A549 (cell line): ENCODE results near the gene TM2D3. TPM values are rescaled to one million over a fixed set of nuclear protein-coding genes. Genes with fewer than 3 reads are reported as not detected.

Experiments used
- ATAC-seq, 2 experiments: fragments of 200-7000 bp in 1 of 2; fragments of >200 bp in 1 of 2; cut with Nextera tagmentation in 1 of 2; cut with Tn5 transposase in 1 of 2; 3 replicates each; pipeline versions ENCODE4 v1.8.0 to v1.9.1; 2018 to 2020; ENCODE audit warnings: mild to moderate bottlenecking in 1 of 2, moderate library complexity in 1 of 2
- CTCF ChIA-PET: fragments of 300-600 bp; sonication (Branson Sonifier 250); formaldehyde crosslinking; extraction: SDS; loops from one replicate; lab custom pipeline; 2021; ENCODE audit warnings: antibody characterized with exemption, inconsistent platforms; lab: Yijun Ruan, JAX
- POLR2A ChIA-PET: fragments of 350-600 bp; formaldehyde crosslinking; extraction: SDS; loops from one replicate; lab custom pipeline; 2021; ENCODE audit warnings: antibody characterized with exemption, inconsistent platforms; lab: Yijun Ruan, JAX
- DNase-seq, 2 experiments: peaks; one replicate each; pipeline versions ENCODE4 v3.0.0 to v3.0.0-alpha.2; 2011 to 2016; ENCODE audit warnings: low read depth in 1 of 2, low spot score in 1 of 2
- FAIRE-seq: peaks from 2 replicates; lab custom pipeline; 2011; peaks lifted over from hg19 to GRCh38; lab: Jason Lieb, UNC
- H3K27ac ChIP-seq, 2 experiments: fragments of >200 bp; sonication (Bioruptor Twin); formaldehyde crosslinking; 3 replicates each; pipeline ENCODE4 v1.5.1; 2016 to 2017
- H3K4me1 ChIP-seq: fragments of >200 bp; sonication (Bioruptor Twin); formaldehyde crosslinking; 3 replicates; pipeline ENCODE4 v1.6.1; 2016
- H3K4me2 ChIP-seq: fragments of >200 bp; sonication (Bioruptor Twin); formaldehyde crosslinking; 3 replicates; pipeline ENCODE4 v1.6.1; 2016
- H3K4me3 ChIP-seq: fragments of >200 bp; sonication (Bioruptor Twin); formaldehyde crosslinking; 3 replicates; pipeline ENCODE4 v1.5.1; 2016
- H3K9me3 ChIP-seq: fragments of >200 bp; sonication (Bioruptor Twin); formaldehyde crosslinking; 3 replicates; pipeline ENCODE4 v1.6.1; 2016
- CBX2 ChIP-seq: fragments of 200-600 bp; sonication (generic); IDR thresholded peaks from 2 replicates; pipeline ENCODE4 v1.6.1; 2016; ENCODE audit warnings: low read depth, mild to moderate bottlenecking, borderline replicate concordance
- CHD2 ChIP-seq: fragments of 150-350 bp; IDR thresholded peaks from 2 replicates; pipeline ENCODE4 v1.6.1; 2014; ENCODE audit warnings: low read length; ENCODE audit not compliant: partially characterized antibody
- ESRRA ChIP-seq: fragments of 150-350 bp; IDR thresholded peaks from 2 replicates; pipeline ENCODE4 v1.6.1; 2014; ENCODE audit warnings: mild to moderate bottlenecking, low read length, borderline replicate concordance
- FOSL2 ChIP-seq, 2 experiments: fragments of 450-650 bp in 1 of 2; fragments of >200 bp in 1 of 2; sonication (Bioruptor Twin) in 1 of 2; formaldehyde crosslinking; IDR thresholded peaks; 2 replicates each; pipeline versions ENCODE4 v1.5.0 to v1.6.1; 2016 to 2020; ENCODE audit warnings: mild to moderate bottlenecking in 1 of 2, moderate library complexity in 1 of 2
- GATA3 ChIP-seq: IDR thresholded peaks from 2 replicates; pipeline ENCODE4 v1.6.1; 2012; ENCODE audit warnings: borderline replicate concordance
- HDAC2 ChIP-seq: fragments of 200-600 bp; sonication (generic); IDR thresholded peaks from 2 replicates; pipeline ENCODE4 v1.6.1; 2016
- JUN ChIP-seq, 2 experiments: fragments of >200 bp; sonication (Bioruptor Twin); formaldehyde crosslinking; IDR thresholded peaks; 2 replicates in 1 of 2; 3 replicates in 1 of 2; pipeline ENCODE4 v1.6.1; 2016 to 2017
- JUNB ChIP-seq: fragments of >200 bp; sonication (Bioruptor Twin); formaldehyde crosslinking; IDR thresholded peaks from 2 replicates; pipeline ENCODE4 v1.6.1; 2016
- KDM1A ChIP-seq: fragments of 200-600 bp; sonication (generic); IDR thresholded peaks from 2 replicates; pipeline ENCODE4 v1.6.1; 2016; ENCODE audit warnings: low read depth, mild to moderate bottlenecking
- MYC ChIP-seq: IDR thresholded peaks from 2 replicates; pipeline ENCODE4 v1.6.1; 2012; ENCODE audit warnings: mild to moderate bottlenecking, inconsistent platforms, low read length, improper control_type of control experiment, borderline replicate concordance
- NFE2L2 ChIP-seq: fragments of 150-350 bp; conservative IDR thresholded peaks from 2 replicates; pipeline ENCODE4 v1.6.1; 2014; ENCODE audit warnings: low read length
- NR3C1 ChIP-seq: fragments of >200 bp; sonication (Bioruptor Twin); formaldehyde crosslinking; IDR thresholded peaks from 3 replicates; pipeline ENCODE4 v1.6.1; 2017
- PHF8 ChIP-seq: fragments of 200-600 bp; sonication (generic); IDR thresholded peaks from 2 replicates; pipeline ENCODE4 v1.6.1; 2016; ENCODE audit warnings: low read depth, mild to moderate bottlenecking, antibody characterized with exemption, moderate library complexity, borderline replicate concordance
- RCOR1 ChIP-seq: fragments of 150-350 bp; IDR thresholded peaks from 2 replicates; pipeline ENCODE4 v1.6.1; 2014; ENCODE audit warnings: antibody characterized with exemption, low read length, low read depth
- RNF2 ChIP-seq: fragments of 200-600 bp; sonication (generic); IDR thresholded peaks from 2 replicates; pipeline ENCODE4 v1.6.1; 2016; ENCODE audit warnings: low read depth, mild to moderate bottlenecking, antibody characterized with exemption, moderate library complexity, borderline replicate concordance
- SMC3 ChIP-seq: fragments of >200 bp; sonication (Bioruptor Twin); formaldehyde crosslinking; IDR thresholded peaks from 3 replicates; pipeline ENCODE4 v1.6.1; 2018; ENCODE audit warnings: inconsistent platforms
- TFCP2L1 ChIP-seq: fragments of 250-450 bp; sonication (Bioruptor Pico); IDR thresholded peaks from 2 replicates; pipeline ENCODE4 v1.5.0; 2021; ENCODE audit warnings: mild to moderate bottlenecking
- WGBS: methylation state at CpG from one replicate; pipeline ENCODE4 v1.1.6; 2017; ENCODE audit errors: missing lambda C conversion rate; 5-methylcytosine and 5-hydroxymethylcytosine counted together
- polyA plus RNA-seq, 4 experiments: library from polyadenylated mRNA; depleted of rRNA in 3 of 4; stranded (reverse); fragments of >200 nt; fragmentation: RNase III in 1 of 4; extraction: RNeasy Plus Mini Kit Qiagen cat#74134 plus additional on column Dnase treatment in 1 of 4; gene quantifications; 2 replicates in 3 of 4; 3 replicates in 1 of 4; pipeline ENCODE4 v1.2.3, GENCODE V29; 2011 to 2017
- TF ChIP-seq, protein P1 (sequence below): IDR thresholded peaks from 2 replicates; pipeline ENCODE4 v1.6.1; 2012; ENCODE audit warnings: low read depth, borderline replicate concordance
- TF ChIP-seq, protein P2 (sequence below): fragments of >200 bp; sonication (Bioruptor Twin); formaldehyde crosslinking; IDR thresholded peaks from 3 replicates; pipeline ENCODE4 v1.5.1; 2016
- TF ChIP-seq, protein P3 (sequence below): fragments of 200-600 bp; sonication (generic); IDR thresholded peaks from 2 replicates; pipeline ENCODE4 v1.6.1; 2016; ENCODE audit warnings: antibody characterized with exemption, mild to moderate bottlenecking, moderate library complexity
- TF ChIP-seq, protein P4 (sequence below): fragments of 150-350 bp; IDR thresholded peaks from 2 replicates; pipeline ENCODE4 v1.6.1; 2014; ENCODE audit warnings: low read depth, mild to moderate bottlenecking, low read length
- TF ChIP-seq, protein P5 (sequence below): fragments of 250-450 bp; sonication (Bioruptor Pico); IDR thresholded peaks from 2 replicates; pipeline ENCODE4 v1.5.0; 2021; ENCODE audit warnings: mild to moderate bottlenecking, moderate library complexity, borderline replicate concordance

The TM2D3 gene
- polyA plus RNA-seq, 2 of the 4 experiments (the other 2 are of a cell fraction) = 39.6 to 76.6 TPM

DNA sequence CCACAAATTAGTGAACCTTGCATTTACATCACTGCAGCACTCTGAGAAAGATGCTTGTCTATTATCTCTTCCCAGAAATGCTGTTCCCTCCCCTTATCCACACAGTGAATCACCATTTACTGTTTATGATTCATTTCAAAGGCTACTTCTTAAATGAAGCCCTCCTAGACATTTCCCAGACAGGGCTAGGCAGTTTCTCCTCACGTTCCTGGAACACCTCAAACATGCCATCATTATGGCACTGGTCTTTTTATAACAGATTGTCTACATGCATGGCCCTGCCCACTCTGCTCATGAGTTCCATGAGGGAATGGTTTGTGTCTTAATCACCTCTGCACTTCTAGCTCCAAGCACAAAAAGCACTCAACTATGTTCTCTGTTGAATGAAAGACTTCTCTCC, 32.2 kb upstream of the TM2D3 start (continued):
- TF ChIP-seq ESRRA (no peak), CBX2 (no peak), JUN (IDR thresholded peaks at IDR 0.05) (peak in 1 of 2 experiments; percentile 53; a peak in 2 of 5 replicates), FOSL2 (IDR thresholded peaks at IDR 0.05) (peak; percentile 76), FOSL2 (CRISPR knock-in tag; IDR thresholded peaks at IDR 0.05) (peak; percentile 90), KDM1A (no peak), GATA3 (peak; percentile 72; the same call in 1 of the 2 replicates), CHD2 (no peak), JUNB (peak; percentile 86)
- TF ChIP-seq, protein P1, sequence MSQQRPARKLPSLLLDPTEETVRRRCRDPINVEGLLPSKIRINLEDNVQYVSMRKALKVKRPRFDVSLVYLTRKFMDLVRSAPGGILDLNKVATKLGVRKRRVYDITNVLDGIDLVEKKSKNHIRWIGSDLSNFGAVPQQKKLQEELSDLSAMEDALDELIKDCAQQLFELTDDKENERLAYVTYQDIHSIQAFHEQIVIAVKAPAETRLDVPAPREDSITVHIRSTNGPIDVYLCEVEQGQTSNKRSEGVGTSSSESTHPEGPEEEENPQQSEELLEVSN = no peak
- TF ChIP-seq, all 56 proteins: peak for 8

DNA sequence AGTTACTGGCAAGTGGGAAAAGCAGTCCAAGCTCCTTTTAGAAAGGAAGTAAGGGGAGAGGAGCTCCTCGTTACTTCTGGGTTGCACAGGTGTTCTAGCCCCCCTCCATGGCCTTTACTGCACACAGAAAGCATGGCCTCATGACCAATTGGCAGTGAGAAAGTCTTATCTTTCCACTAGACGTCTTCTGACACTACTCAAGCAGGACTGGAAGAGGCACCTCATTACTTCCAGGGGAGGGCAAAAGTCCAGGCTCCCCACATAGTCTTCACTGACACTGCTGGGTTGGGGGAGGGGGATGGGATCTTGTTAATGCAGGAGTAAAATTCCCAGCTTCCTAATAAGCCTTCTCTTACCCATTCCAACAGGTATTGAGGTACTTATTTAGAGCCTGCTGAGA, 27.6 kb upstream of the TM2D3 start:
- FAIRE-seq = no peak
- H3K4me1 ChIP-seq = peaks cover 40% of the 10 kb centered on the region
- H3K9me3 ChIP-seq = no peaks in the 10 kb centered on the region
- TF ChIP-seq TFCP2L1 (CRISPR knock-in tag) (no peak), HDAC2 (no peak), SMC3 (no peak), PHF8 (no peak), RNF2 (no peak), ESRRA (no peak)
- TF ChIP-seq, protein P2, sequence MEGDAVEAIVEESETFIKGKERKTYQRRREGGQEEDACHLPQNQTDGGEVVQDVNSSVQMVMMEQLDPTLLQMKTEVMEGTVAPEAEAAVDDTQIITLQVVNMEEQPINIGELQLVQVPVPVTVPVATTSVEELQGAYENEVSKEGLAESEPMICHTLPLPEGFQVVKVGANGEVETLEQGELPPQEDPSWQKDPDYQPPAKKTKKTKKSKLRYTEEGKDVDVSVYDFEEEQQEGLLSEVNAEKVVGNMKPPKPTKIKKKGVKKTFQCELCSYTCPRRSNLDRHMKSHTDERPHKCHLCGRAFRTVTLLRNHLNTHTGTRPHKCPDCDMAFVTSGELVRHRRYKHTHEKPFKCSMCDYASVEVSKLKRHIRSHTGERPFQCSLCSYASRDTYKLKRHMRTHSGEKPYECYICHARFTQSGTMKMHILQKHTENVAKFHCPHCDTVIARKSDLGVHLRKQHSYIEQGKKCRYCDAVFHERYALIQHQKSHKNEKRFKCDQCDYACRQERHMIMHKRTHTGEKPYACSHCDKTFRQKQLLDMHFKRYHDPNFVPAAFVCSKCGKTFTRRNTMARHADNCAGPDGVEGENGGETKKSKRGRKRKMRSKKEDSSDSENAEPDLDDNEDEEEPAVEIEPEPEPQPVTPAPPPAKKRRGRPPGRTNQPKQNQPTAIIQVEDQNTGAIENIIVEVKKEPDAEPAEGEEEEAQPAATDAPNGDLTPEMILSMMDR = no peak
- TF ChIP-seq, protein P3, sequence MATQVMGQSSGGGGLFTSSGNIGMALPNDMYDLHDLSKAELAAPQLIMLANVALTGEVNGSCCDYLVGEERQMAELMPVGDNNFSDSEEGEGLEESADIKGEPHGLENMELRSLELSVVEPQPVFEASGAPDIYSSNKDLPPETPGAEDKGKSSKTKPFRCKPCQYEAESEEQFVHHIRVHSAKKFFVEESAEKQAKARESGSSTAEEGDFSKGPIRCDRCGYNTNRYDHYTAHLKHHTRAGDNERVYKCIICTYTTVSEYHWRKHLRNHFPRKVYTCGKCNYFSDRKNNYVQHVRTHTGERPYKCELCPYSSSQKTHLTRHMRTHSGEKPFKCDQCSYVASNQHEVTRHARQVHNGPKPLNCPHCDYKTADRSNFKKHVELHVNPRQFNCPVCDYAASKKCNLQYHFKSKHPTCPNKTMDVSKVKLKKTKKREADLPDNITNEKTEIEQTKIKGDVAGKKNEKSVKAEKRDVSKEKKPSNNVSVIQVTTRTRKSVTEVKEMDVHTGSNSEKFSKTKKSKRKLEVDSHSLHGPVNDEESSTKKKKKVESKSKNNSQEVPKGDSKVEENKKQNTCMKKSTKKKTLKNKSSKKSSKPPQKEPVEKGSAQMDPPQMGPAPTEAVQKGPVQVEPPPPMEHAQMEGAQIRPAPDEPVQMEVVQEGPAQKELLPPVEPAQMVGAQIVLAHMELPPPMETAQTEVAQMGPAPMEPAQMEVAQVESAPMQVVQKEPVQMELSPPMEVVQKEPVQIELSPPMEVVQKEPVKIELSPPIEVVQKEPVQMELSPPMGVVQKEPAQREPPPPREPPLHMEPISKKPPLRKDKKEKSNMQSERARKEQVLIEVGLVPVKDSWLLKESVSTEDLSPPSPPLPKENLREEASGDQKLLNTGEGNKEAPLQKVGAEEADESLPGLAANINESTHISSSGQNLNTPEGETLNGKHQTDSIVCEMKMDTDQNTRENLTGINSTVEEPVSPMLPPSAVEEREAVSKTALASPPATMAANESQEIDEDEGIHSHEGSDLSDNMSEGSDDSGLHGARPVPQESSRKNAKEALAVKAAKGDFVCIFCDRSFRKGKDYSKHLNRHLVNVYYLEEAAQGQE = no peak
- TF ChIP-seq, protein P4, sequence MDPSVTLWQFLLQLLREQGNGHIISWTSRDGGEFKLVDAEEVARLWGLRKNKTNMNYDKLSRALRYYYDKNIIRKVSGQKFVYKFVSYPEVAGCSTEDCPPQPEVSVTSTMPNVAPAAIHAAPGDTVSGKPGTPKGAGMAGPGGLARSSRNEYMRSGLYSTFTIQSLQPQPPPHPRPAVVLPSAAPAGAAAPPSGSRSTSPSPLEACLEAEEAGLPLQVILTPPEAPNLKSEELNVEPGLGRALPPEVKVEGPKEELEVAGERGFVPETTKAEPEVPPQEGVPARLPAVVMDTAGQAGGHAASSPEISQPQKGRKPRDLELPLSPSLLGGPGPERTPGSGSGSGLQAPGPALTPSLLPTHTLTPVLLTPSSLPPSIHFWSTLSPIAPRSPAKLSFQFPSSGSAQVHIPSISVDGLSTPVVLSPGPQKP = no peak
- no peak overlapping the region for H3K4me2 ChIP-seq
- DNase-seq = no peak
- ChIA-PET CTCF (interaction anchor here (1.4 kb wide), 1 partner anchor 38 kb away, joined by 3 read pairs; no protein-coding TSS in a partner anchor), POLR2A (no interaction called here)
- H3K4me3 ChIP-seq = no peak overlapping the region
- 68% methylated on average over 2 of the region's 2 CpGs for WGBS
- ATAC-seq = no peak
- H3K27ac ChIP-seq = no peak overlapping the region

DNA sequence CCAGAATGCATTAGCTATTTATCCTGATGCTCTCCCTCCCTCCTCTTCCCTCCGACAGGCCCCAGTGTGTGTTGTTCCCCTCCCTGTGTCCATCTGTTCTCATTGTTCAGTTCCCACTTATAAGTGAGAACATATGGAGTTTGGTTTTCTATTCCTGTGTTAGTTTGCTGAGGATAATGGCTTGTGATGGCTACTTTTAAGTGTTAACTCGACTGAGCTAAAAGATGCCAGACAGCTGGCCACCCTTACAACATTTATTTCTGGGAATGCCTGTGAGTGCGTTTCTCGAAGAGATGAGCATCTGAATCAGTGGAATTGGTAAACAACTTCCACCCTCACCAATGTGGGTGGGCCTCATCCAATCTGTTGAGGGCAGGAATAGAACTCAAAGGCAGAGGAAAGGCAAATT, 24.7 kb upstream of the TM2D3 start:
- TF ChIP-seq, protein P5, sequence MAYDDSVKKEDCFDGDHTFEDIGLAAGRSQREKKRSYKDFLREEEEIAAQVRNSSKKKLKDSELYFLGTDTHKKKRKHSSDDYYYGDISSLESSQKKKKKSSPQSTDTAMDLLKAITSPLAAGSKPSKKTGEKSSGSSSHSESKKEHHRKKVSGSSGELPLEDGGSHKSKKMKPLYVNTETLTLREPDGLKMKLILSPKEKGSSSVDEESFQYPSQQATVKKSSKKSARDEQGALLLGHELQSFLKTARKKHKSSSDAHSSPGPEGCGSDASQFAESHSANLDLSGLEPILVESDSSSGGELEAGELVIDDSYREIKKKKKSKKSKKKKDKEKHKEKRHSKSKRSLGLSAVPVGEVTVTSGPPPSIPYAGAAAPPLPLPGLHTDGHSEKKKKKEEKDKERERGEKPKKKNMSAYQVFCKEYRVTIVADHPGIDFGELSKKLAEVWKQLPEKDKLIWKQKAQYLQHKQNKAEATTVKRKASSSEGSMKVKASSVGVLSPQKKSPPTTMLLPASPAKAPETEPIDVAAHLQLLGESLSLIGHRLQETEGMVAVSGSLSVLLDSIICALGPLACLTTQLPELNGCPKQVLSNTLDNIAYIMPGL = no peak
- TF ChIP-seq ESRRA (no peak), NR3C1 (no peak), RCOR1 (no peak), NFE2L2 (no peak), MYC (no peak)
- no peak overlapping the region for H3K4me3 ChIP-seq
- 84% methylated on average over 4 of the region's 4 CpGs for WGBS
- ChIA-PET POLR2A (no interaction called here), CTCF (interaction anchor here (1.0 to 4.6 kb wide), 7 partner anchors 8 to 388 kb away, joined by 3 to 20 read pairs (median 3); no protein-coding TSS in a partner anchor)
- H3K27ac ChIP-seq = no peak overlapping the region
- H3K4me1 ChIP-seq = peaks cover 21% of the 10 kb centered on the region
- no peak for DNase-seq
- no peaks in the 10 kb centered on the region for H3K9me3 ChIP-seq
- no peak for ATAC-seq
- no peak for FAIRE-seq
- no peak overlapping the region for H3K4me2 ChIP-seq
